Endothelial cell of umbilical vein (primary cell): ENCODE data around the gene DDX17. TPM values are rescaled to one million over a fixed set of nuclear protein-coding genes. Genes with fewer than 3 reads are reported as not detected.

Source experiments
- BruUV-seq: library from RNA; stranded (reverse); fragments of 400-500 nt; replicated peaks from 2 replicates; lab custom pipeline; 2021; lab: Mats Ljungman, UMichigan
- CTCF ChIA-PET: fragments of 300-600, 350-600 bp; sonication (Branson Sonifier 250); formaldehyde crosslinking; loops from one replicate; lab custom pipeline; 2021; ENCODE audit warnings: antibody characterized with exemption, inconsistent platforms; lab: Charles Lee
- POLR2A ChIA-PET: fragments of 300-600, 350-600 bp; sonication (Branson Sonifier 250); formaldehyde crosslinking; loops from one replicate; lab custom pipeline; 2021; ENCODE audit warnings: antibody characterized with exemption, inconsistent platforms; lab: Charles Lee
- DNase-seq: peaks from one replicate; pipeline ENCODE4 v3.0.0-alpha.2; 2011; ENCODE audit warnings: low read depth, low spot score
- FAIRE-seq: peaks from 2 replicates; lab custom pipeline; 2011; peaks lifted over from hg19 to GRCh38; lab: Jason Lieb, UNC
- H2AFZ ChIP-seq: 2 replicates; pipeline ENCODE4 v1.6.0; 2012; ENCODE audit warnings: low read depth, low read length, control low read depth, inconsistent platforms
- H3K27ac ChIP-seq: 2 replicates; pipeline ENCODE4 v1.5.1; 2011; ENCODE audit warnings: low read depth, mild to moderate bottlenecking, control low read depth, low read length, moderate library complexity; ENCODE audit not compliant: insufficient read depth
- H3K27me3 ChIP-seq, 2 experiments: 2 replicates each; pipeline versions ENCODE4 v1.6.0 to v1.6.1; 2011; ENCODE audit warnings: low read length in 2 of 2, mixed read lengths in 1 of 2; ENCODE audit not compliant: control insufficient read depth in 2 of 2, insufficient read depth in 2 of 2
- H3K36me3 ChIP-seq, 2 experiments: 2 replicates in 1 of 2; 3 replicates in 1 of 2; pipeline ENCODE4 v1.5.1; 2011; ENCODE audit warnings: low read length in 2 of 2, mild to moderate bottlenecking in 1 of 2, moderate library complexity in 1 of 2; ENCODE audit not compliant: control insufficient read depth in 2 of 2, insufficient read depth in 2 of 2; ENCODE audit errors: extremely low read depth in 1 of 2
- H3K4me1 ChIP-seq: 3 replicates; pipeline ENCODE4 v1.5.1; 2011; ENCODE audit warnings: mild to moderate bottlenecking, low read length; ENCODE audit not compliant: control insufficient read depth, insufficient read depth; ENCODE audit errors: extremely low read depth
- H3K4me2 ChIP-seq: 2 replicates; pipeline ENCODE4 v1.6.1; 2011; ENCODE audit warnings: low read length, control low read depth, mixed read lengths; ENCODE audit not compliant: insufficient read depth
- H3K4me3 ChIP-seq, 3 experiments: fragments of 200-600 bp in 1 of 3; sonication (generic), shearing (Covaris generic) in 1 of 3; replicated peaks in 1 of 3; 2 replicates each; pipeline ENCODE4 v1.5.1; 2011 to 2016; ENCODE audit warnings: control low read depth in 3 of 3, low read length in 3 of 3, mild to moderate bottlenecking in 2 of 3, inconsistent platforms in 1 of 3, low read depth in 1 of 3, moderate library complexity in 1 of 3; ENCODE audit not compliant: insufficient read depth in 1 of 3
- H3K79me2 ChIP-seq: 2 replicates; pipeline ENCODE4 v1.6.0; 2012; ENCODE audit warnings: low read length, inconsistent platforms; ENCODE audit not compliant: control insufficient read depth, insufficient read depth
- H3K9ac ChIP-seq: replicated peaks from 2 replicates; pipeline ENCODE3; 2011; ENCODE audit warnings: low read length, control low read depth; ENCODE audit not compliant: insufficient read depth; ENCODE audit errors: extremely low read depth
- H3K9me1 ChIP-seq: replicated peaks from 3 replicates; pipeline ENCODE4 v1.6.0; 2011; ENCODE audit warnings: mild to moderate bottlenecking, low read length; ENCODE audit not compliant: control insufficient read depth, insufficient read depth; ENCODE audit errors: extremely low read depth
- H3K9me3 ChIP-seq: replicated peaks from 2 replicates; pipeline ENCODE4 v1.5.1; 2012; ENCODE audit warnings: low read length, inconsistent platforms; ENCODE audit not compliant: control insufficient read depth, insufficient read depth
- H4K20me1 ChIP-seq: replicated peaks from 2 replicates; pipeline ENCODE3; 2011; ENCODE audit warnings: mild to moderate bottlenecking, low read length; ENCODE audit not compliant: control insufficient read depth, insufficient read depth; ENCODE audit errors: extremely low read depth
- CTCF ChIP-seq, 2 donors: IDR thresholded peaks; 1 replicate in 1 of 2; 2 replicates in 1 of 2; pipeline ENCODE4 v1.5.1; 2011; ENCODE audit warnings: low read length in 2 of 2, mild to moderate bottlenecking in 2 of 2, moderate library complexity in 2 of 2, control low read depth in 1 of 2, inconsistent platforms in 1 of 2, low read depth in 1 of 2; ENCODE audit not compliant: insufficient read depth in 1 of 2; ENCODE audit errors: extremely low read depth in 1 of 2
- EZH2 ChIP-seq: IDR thresholded peaks from 2 replicates; pipeline ENCODE4 v1.6.1; 2012; ENCODE audit warnings: borderline replicate concordance, low read depth, mild to moderate bottlenecking, moderate library complexity, low read length, inconsistent platforms; ENCODE audit not compliant: severe bottlenecking
- FOS ChIP-seq: IDR thresholded peaks from 2 replicates; pipeline ENCODE4 v1.6.1; 2011; ENCODE audit warnings: mild to moderate bottlenecking, low read length, moderate library complexity, borderline replicate concordance; ENCODE audit not compliant: insufficient read depth
- GATA2 ChIP-seq: IDR thresholded peaks from 2 replicates; pipeline ENCODE4 v1.7.0; 2011; ENCODE audit warnings: low read depth, mild to moderate bottlenecking, moderate library complexity, mixed read lengths, low read length; ENCODE audit not compliant: insufficient read length, insufficient read depth
- JUN ChIP-seq: IDR thresholded peaks from 2 replicates; pipeline ENCODE4 v1.6.1; 2011; ENCODE audit warnings: borderline replicate concordance, low read depth; ENCODE audit not compliant: insufficient read length, insufficient read depth
- MAX ChIP-seq: IDR thresholded peaks from 2 replicates; pipeline ENCODE4 v1.6.1; 2011; ENCODE audit not compliant: insufficient read depth, insufficient read length
- MYC ChIP-seq: IDR thresholded peaks from one replicate; pipeline ENCODE4 v1.6.1; 2011; ENCODE audit warnings: mild to moderate bottlenecking, low read depth, low read length
- POLR2A ChIP-seq: IDR thresholded peaks from 2 replicates; pipeline ENCODE4 v1.6.1; 2012; ENCODE audit warnings: low read depth, mild to moderate bottlenecking, control low read depth, low read length
- POLR2AphosphoS5 ChIP-seq: IDR thresholded peaks from 2 replicates; pipeline ENCODE4 v1.6.1; 2012; ENCODE audit warnings: low read depth, mild to moderate bottlenecking, control low read depth, low read length, moderate library complexity; ENCODE audit not compliant: insufficient read depth
- dilution Hi-C: fragments of 300-500 bp; cut with MboI; formaldehyde crosslinking; loops from one replicate; pipeline ENCODE4 v1.15.0; 2019; ENCODE audit warnings: low sequenced_read_pairs; ENCODE audit not compliant: extremely low pct_ligation_motif_present
- intact Hi-C: fragments of 100-400 bp; cut with micrococcal nuclease; formaldehyde crosslinking; loops from one replicate; pipeline ENCODE4 v1.10.0; 2022
- polyA plus RNA-seq, 4 experiments: library from polyadenylated mRNA; depleted of rRNA in 3 of 4; stranded (reverse) in 3 of 4; unstranded in 1 of 4; fragments of >200 nt; gene quantifications; 2 replicates each; pipeline versions ENCODE4 v1.2.1 to v1.2.3, GENCODE V29; 2011 to 2012; ENCODE audit warnings: missing spikeins in 1 of 4
- total RNA-seq: library from RNA; stranded (reverse); gene quantifications from 2 replicates; pipeline ENCODE4 v1.2.3, GENCODE V29; 2021

Gene DDX17
- total and polyA plus RNA-seq, 2 donors (not counting 3 experiments of a cell fraction or from before 2014, with no cell fraction given) = 393 to 402 TPM

GRCh38 chr22:38494498-38494897 is 11.6 kb downstream of the DDX17 start:
- H3K9me1 ChIP-seq = no peaks in the 10 kb centered on the region
- H3K9me3 ChIP-seq = no peaks in the 10 kb centered on the region
- intact Hi-C loops = no loop called here
- no peak overlapping the region for H3K27ac ChIP-seq
- dilution Hi-C loops = no loop called here
- peaks cover 56 to 81% of the 10 kb centered on the region in 2 experiments for H3K36me3 ChIP-seq
- POLR2A ChIA-PET = interaction anchor here (1.0 kb wide), 1 partner anchor 8 kb away, joined by 3 read pairs; no protein-coding TSS in a partner anchor
- H2AFZ ChIP-seq = no peak overlapping the region
- peaks cover 72% of the 10 kb centered on the region for H3K79me2 ChIP-seq
- FAIRE-seq (no peak), DNase-seq (no peak)
- TSS peak; percentile 4 for BruUV-seq
- TF ChIP-seq MAX (no peak), POLR2AphosphoS5 (no peak), FOS (no peak), EZH2 (no peak), CTCF (IDR thresholded peaks at IDR 0.05; ENCODE audit: extremely low read depth in 1 of 2, insufficient read depth in 1 of 2, low read depth in 1 of 2, low read length in 2 of 2) (no peak), POLR2A (peak; percentile 27), JUN (no peak), MYC (no peak), GATA2 (peak; percentile 75)
- H3K9ac ChIP-seq = no peak overlapping the region
- no peak overlapping the region for H3K4me3 ChIP-seq
- no peaks in the 10 kb centered on the region for H3K27me3 ChIP-seq
- peaks cover 11% of the 10 kb centered on the region for H3K4me1 ChIP-seq
- H3K4me2 ChIP-seq = no peak overlapping the region
- H4K20me1 ChIP-seq = peaks cover 18% of the 10 kb centered on the region
- CTCF ChIA-PET = interaction anchor here (0.7 to 1.7 kb wide), 2 partner anchors 78 to 443 kb away, joined by 3 to 6 read pairs; no protein-coding TSS in a partner anchor
